ENCODE measurements around the gene DMTF1. TPM values are rescaled to one million over a fixed set of nuclear protein-coding genes. Genes with fewer than 3 reads are reported as not detected.

The DMTF1 gene
- total and polyA plus RNA-seq, 9 of the 15 experiments (the other 6 are each of a cell fraction or from before 2014, with no cell fraction given) = 25.7 to 208 (median 74.7) TPM

DNA sequence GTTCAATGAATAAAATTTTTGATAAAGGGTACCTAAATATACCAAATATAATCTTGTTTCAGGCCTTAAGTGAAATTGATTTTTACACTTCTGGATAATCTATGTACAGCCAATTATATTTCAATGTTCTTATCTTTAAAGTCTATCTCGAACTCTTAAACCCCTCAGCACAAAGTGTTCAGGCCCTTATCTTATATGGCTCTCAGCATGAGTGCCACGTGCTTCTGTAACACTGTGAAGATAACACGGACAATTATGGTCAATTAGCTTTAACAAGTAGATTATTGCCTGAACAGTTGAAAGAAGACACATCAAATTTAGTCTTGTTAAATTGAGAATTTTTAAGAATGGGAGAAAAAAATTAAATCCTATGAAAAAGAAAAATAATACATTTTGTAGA, 40.4 kb upstream of the DMTF1 start (continued):
- TF ChIP-seq RCOR1 (IDR thresholded peaks at IDR 0.05; ENCODE audit: borderline replicate concordance in 1 of 2, low read depth in 2 of 2, low read length in 2 of 2) (peak in 1 of 2 experiments; percentile 32; a peak in 1 of 4 replicates), MLLT1 (IDR thresholded peaks at IDR 0.05) (no peak), TEAD2 (tag; IDR thresholded peaks at IDR 0.05) (no peak), E2F6 (IDR thresholded peaks at IDR 0.05; ENCODE audit: borderline replicate concordance in 1 of 2, extremely low read depth in 1 of 2, insufficient read depth in 1 of 2, insufficient read length in 1 of 2, low read depth in 1 of 2, low read length in 1 of 2, poor library complexity in 1 of 2, severe bottlenecking in 1 of 2) (peak; percentile 38 to 72), ZNF592 (IDR thresholded peaks at IDR 0.05) (peak; percentile 85; the same call in 1 of the 2 replicates), KLF10 (CRISPR knock-in tag; IDR thresholded peaks at IDR 0.05) (no peak), BHLHE40 (IDR thresholded peaks at IDR 0.05; ENCODE audit: low read length) (peak; percentile 73), RFX5 (IDR thresholded peaks at IDR 0.05; ENCODE audit: low read depth, low read length) (no peak), DPF2 (IDR thresholded peaks at IDR 0.05) (peak; percentile 48; the same call in 1 of the 2 replicates), CCAR2 (IDR thresholded peaks at IDR 0.05; ENCODE audit: low read depth, low read length) (no peak), KDM1A (IDR thresholded peaks at IDR 0.05) (0 out of 4 replicates have a peak, but pooled peaks of 1 of the 2 experiments have one; percentile 8), MEIS2 (IDR thresholded peaks at IDR 0.05; ENCODE audit: partially characterized antibody) (peak; percentile 9)

All from K562 (cell line).